SK-MEL-5 (cell line): ENCODE results near the gene FBXL16. TPM values are rescaled to one million over a fixed set of nuclear protein-coding genes. Genes with fewer than 3 reads are reported as not detected.
A peak's percentile ranks its signal among the peaks of the same experiment; 100 is the strongest.
"Not testable (repeated sequence)": the region's sequence is repeated elsewhere in the genome, so short reads cannot be mapped to it uniquely, and the experiment has no call there.

ENCODE experiments used
- DNase-seq: peaks from one replicate; pipeline ENCODE4 v3.0.0-alpha.2; 2016; ENCODE audit warnings: low read depth, low spot score
- in situ Hi-C: cut with HindIII; loops from 2 replicates; pipeline ENCODE4 v1.10.0; 2016; ENCODE audit warnings: low sequenced_read_pairs, high pct_unique_total_duplicates, low pct_unique_long_range_greater_than_20kb
- total RNA-seq: library from RNA; depleted of rRNA; stranded (reverse); fragments of >200 nt; shearing (Covaris generic); gene quantifications from 2 replicates; pipeline ENCODE4 v1.2.3, GENCODE V29; 2014

FBXL16 gene
- total RNA-seq, 1 experiment from 2014 or later: 7.3 TPM

GRCh38 chr16:716768-717325 lies 11.2 kb upstream of the FBXL16 start:
- no peak for DNase-seq
- in situ Hi-C loops: no loop called here

- in situ Hi-C loops: no loop called here
- peak; percentile 69 for DNase-seq
Measured at GRCh38 chr16:716200-716568, 10.6 kb upstream of the FBXL16 start.

- no peak for DNase-seq
- in situ Hi-C loops: no loop called here
Measured at GRCh38 chr16:715477-716199, 10.0 kb upstream of the FBXL16 start.

- in situ Hi-C loops: no loop called here
- peak; percentile 78 for DNase-seq
Measured at GRCh38 chr16:714558-715476, 9.2 kb upstream of the FBXL16 start, which contains the start of gene METRN. Gene METRN (plus strand): TSS chr16:715118. CDS start chr16:715290, 172 bp downstream.

GRCh38 chr16:714079-714478 lies 8.5 kb upstream of the FBXL16 start:
- in situ Hi-C loops: no loop called here
- no peak for DNase-seq

- DNase-seq: peak; percentile 96
- in situ Hi-C loops: not testable (repeated sequence)
Measured at GRCh38 chr16:712740-713250, 7.2 kb upstream of the FBXL16 start.

GRCh38 chr16:711548-712320 lies 6.1 kb upstream of the FBXL16 start:
- in situ Hi-C loops: no loop called here

GRCh38 chr16:711084-711483 lies 5.5 kb upstream of the FBXL16 start:
- in situ Hi-C loops: no loop called here

More at GRCh38 chr16:711548-712320, 6.1 kb upstream of the FBXL16 start:
- peak; percentile 71 for DNase-seq

GRCh38 chr16:710500-711075 lies 5.0 kb upstream of the FBXL16 start:
- in situ Hi-C loops: no loop called here
- DNase-seq: no peak

More at GRCh38 chr16:711084-711483, 5.5 kb upstream of the FBXL16 start:
- no peak for DNase-seq

- in situ Hi-C loops: no loop called here
- DNase-seq: peak; percentile 48
Measured at GRCh38 chr16:709566-710499, 4.2 kb upstream of the FBXL16 start.

- in situ Hi-C loops: no loop called here
- no peak for DNase-seq
Measured at GRCh38 chr16:708959-709358, 3.4 kb upstream of the FBXL16 start.

GRCh38 chr16:708019-708418 lies 2.4 kb upstream of the FBXL16 start:
- no peak for DNase-seq
- in situ Hi-C loops: no loop called here

GRCh38 chr16:707062-707538 lies 1.5 kb upstream of the FBXL16 start:
- in situ Hi-C loops: no loop called here
- DNase-seq: no peak

GRCh38 chr16:706189-707061 lies 824 bp upstream of the FBXL16 start:
- in situ Hi-C loops: no loop called here
- no peak for DNase-seq
